Calu3 (cell line): Measurements from ENCODE around the gene IGF1R. TPM values are rescaled to one million over a fixed set of nuclear protein-coding genes. Genes with fewer than 3 reads are reported as not detected.

ENCODE experiments used
- BruUV-seq: library from RNA; stranded (reverse); fragments of 400-500 nt; replicated peaks from 2 replicates; lab custom pipeline; 2021; lab: Mats Ljungman, UMichigan
- CTCF ChIA-PET: fragments of 300-600 bp; sonication (Branson Sonifier 250); formaldehyde crosslinking; loops from one replicate; lab custom pipeline; 2022; ENCODE audit warnings: antibody characterized with exemption; lab: Charles Lee
- DNase-seq: peaks from one replicate; pipeline ENCODE4 v3.0.0; 2022
- H3K27ac Mint-ChIP-seq: one replicate; pipeline ENCODE4 v1.8.0; 2022; ENCODE audit warnings: mixed read lengths; ENCODE audit not compliant: unreplicated experiment
- H3K27me3 Mint-ChIP-seq: one replicate; pipeline ENCODE4 v1.8.0; 2022; ENCODE audit warnings: mixed read lengths; ENCODE audit not compliant: unreplicated experiment
- H3K36me3 Mint-ChIP-seq: one replicate; pipeline ENCODE4 v1.8.0; 2022; ENCODE audit warnings: mild to moderate bottlenecking, moderate library complexity, mixed read lengths; ENCODE audit not compliant: insufficient read depth, unreplicated experiment
- H3K4me1 Mint-ChIP-seq: one replicate; pipeline ENCODE4 v1.8.0; 2022; ENCODE audit warnings: mild to moderate bottlenecking, low read depth, mixed read lengths; ENCODE audit not compliant: unreplicated experiment
- H3K4me3 Mint-ChIP-seq: one replicate; pipeline ENCODE4 v1.8.0; 2022; ENCODE audit warnings: mild to moderate bottlenecking, low read depth, moderate library complexity, mixed read lengths; ENCODE audit not compliant: unreplicated experiment
- H3K9me3 Mint-ChIP-seq: one replicate; pipeline ENCODE4 v1.8.0; 2022; ENCODE audit warnings: low read depth, mixed read lengths; ENCODE audit not compliant: unreplicated experiment
- intact Hi-C: fragments of 100-400 bp; cut with micrococcal nuclease; formaldehyde crosslinking; loops from one replicate; pipeline ENCODE4 v1.10.0; 2022; ENCODE audit not compliant: unreplicated experiment
- total RNA-seq: library from RNA; stranded (reverse); gene quantifications from 2 replicates; pipeline ENCODE4 v1.2.3, GENCODE V29; 2022
- TF ChIP-seq, protein P1 (sequence below): fragments of 200-600 bp; IDR thresholded peaks from one replicate; pipeline ENCODE4 v1.8.0; 2022; ENCODE audit warnings: antibody characterized with exemption; ENCODE audit not compliant: unreplicated experiment

The IGF1R gene
- total RNA-seq, 1 experiment from 2014 or later: 73.9 TPM

DNA sequence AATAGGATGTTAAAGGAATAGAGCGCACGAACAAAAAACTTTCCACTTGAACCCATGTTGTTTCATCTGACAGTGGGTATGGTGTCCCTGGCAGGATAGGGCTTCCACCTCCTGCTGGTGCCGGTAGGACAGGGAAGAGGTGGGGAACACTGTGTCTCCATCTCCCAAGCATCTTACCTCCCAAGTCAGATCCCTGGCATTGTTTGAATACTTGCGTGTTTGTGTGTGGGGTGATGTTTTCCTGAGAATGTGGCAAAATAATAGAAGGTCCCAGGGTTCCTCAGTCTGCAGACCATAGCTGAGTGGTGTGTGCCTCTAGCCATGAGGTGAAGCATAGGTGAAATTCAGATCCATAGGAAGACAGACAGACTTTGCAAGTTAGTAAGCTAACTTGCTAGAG lies 119.4 kb downstream of the IGF1R start:
- no peak overlapping the region for H3K27ac Mint-ChIP-seq
- BruUV-seq: no TSS peak
- no peaks in the 10 kb centered on the region for H3K9me3 Mint-ChIP-seq
- H3K4me3 Mint-ChIP-seq: no peak overlapping the region
- H3K36me3 Mint-ChIP-seq: peaks cover 6% of the 10 kb centered on the region
- CTCF ChIA-PET: no interaction called here
- H3K27me3 Mint-ChIP-seq: no peaks in the 10 kb centered on the region
- intact Hi-C loops: no loop called here
- TF ChIP-seq, protein P1, sequence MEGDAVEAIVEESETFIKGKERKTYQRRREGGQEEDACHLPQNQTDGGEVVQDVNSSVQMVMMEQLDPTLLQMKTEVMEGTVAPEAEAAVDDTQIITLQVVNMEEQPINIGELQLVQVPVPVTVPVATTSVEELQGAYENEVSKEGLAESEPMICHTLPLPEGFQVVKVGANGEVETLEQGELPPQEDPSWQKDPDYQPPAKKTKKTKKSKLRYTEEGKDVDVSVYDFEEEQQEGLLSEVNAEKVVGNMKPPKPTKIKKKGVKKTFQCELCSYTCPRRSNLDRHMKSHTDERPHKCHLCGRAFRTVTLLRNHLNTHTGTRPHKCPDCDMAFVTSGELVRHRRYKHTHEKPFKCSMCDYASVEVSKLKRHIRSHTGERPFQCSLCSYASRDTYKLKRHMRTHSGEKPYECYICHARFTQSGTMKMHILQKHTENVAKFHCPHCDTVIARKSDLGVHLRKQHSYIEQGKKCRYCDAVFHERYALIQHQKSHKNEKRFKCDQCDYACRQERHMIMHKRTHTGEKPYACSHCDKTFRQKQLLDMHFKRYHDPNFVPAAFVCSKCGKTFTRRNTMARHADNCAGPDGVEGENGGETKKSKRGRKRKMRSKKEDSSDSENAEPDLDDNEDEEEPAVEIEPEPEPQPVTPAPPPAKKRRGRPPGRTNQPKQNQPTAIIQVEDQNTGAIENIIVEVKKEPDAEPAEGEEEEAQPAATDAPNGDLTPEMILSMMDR: no peak
- no peak for DNase-seq
- peaks cover 46% of the 10 kb centered on the region for H3K4me1 Mint-ChIP-seq

DNA sequence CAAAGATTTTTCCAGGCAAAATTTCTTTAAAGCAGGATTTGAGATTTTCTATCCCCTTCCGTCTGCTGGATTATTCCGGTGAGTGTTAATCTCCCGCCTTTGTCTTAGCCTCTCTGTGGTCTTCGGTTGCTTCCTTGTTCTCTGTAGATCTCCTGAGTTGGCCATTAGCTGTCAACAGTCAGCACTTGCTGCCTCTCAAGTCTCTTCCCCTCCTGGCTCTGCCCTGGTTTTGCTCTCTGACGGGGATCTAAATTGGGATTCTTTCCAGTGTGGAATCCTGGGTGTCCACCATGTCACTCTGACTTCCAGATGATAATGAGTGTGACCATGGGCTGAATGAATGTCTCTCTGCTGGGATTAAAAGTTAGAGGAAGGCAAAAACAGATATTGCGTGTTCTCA lies 121.5 kb downstream of the IGF1R start:
- H3K9me3 Mint-ChIP-seq: no peaks in the 10 kb centered on the region
- no peak for DNase-seq

DNA sequence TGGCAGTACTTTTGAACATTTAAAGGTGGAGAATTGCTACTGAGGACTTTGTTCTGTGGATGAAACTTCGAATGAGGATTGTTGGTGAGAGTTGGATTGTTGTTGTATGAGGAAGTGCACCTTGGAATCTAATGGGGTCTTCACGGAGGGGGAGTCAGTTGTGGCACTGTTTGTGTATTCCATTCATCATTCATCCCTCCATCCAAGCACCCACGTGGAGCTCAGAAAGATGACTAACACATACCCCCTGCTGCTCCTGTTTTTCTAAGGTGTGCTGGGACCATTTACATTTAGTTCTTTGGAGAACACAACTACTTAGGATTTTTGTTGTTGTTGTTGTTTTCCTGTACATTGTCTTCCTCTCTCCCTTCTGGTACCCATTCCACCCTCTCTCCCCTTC lies 122.6 kb downstream of the IGF1R start:
- TF ChIP-seq, protein P1: no peak
- no TSS peak for BruUV-seq
- CTCF ChIA-PET: interaction anchor here (0.7 to 2.2 kb wide), 3 partner anchors 15 to 134 kb away, joined by 3 to 9 read pairs (median 4); no protein-coding TSS in a partner anchor
- no peaks in the 10 kb centered on the region for H3K27me3 Mint-ChIP-seq
- H3K27ac Mint-ChIP-seq: peak overlapping the region; percentile 15
- peaks cover 34% of the 10 kb centered on the region for H3K4me1 Mint-ChIP-seq
- H3K9me3 Mint-ChIP-seq: no peaks in the 10 kb centered on the region
- no peak for DNase-seq
- intact Hi-C loops: no loop called here
- H3K4me3 Mint-ChIP-seq: no peak overlapping the region
- no peaks in the 10 kb centered on the region for H3K36me3 Mint-ChIP-seq

More for the DNA sequence above, 121.5 kb downstream of the IGF1R start:
- intact Hi-C loops: no loop called here
- Mint-ChIP-seq H3K36me3 (no peaks in the 10 kb centered on the region), H3K27ac (no peak overlapping the region), H3K4me1 (peaks cover 34% of the 10 kb centered on the region), H3K27me3 (no peaks in the 10 kb centered on the region), H3K4me3 (no peak overlapping the region)
- TF ChIP-seq, protein P1: no peak
- CTCF ChIA-PET: no interaction called here
- no TSS peak for BruUV-seq

DNA sequence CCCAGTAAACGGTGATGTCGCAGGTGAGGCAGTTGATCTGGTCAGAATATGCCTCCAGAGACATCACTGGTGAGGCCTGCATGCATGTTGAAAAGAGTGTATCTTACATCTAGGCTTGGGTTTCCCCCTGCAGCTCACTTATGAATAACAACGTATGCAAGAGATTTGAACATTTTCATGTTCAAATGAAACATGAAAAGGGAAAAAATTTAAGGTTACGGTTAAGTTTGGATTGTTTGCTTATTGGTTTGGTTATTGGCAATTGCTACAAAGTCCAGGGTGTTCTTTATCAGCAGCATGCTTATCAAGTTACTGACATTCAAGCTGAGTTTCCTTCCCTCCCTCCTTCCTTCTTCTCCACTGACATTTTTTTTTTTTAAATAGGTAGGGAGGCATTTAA lies 123.2 kb downstream of the IGF1R start:
- no peaks in the 10 kb centered on the region for H3K9me3 Mint-ChIP-seq
- DNase-seq: no peak
- no peaks in the 10 kb centered on the region for H3K27me3 Mint-ChIP-seq
- TF ChIP-seq, protein P1: no peak
- H3K36me3 Mint-ChIP-seq: no peaks in the 10 kb centered on the region
- peaks cover 36% of the 10 kb centered on the region for H3K4me1 Mint-ChIP-seq
- BruUV-seq: no TSS peak
- intact Hi-C loops: no loop called here
- H3K4me3 Mint-ChIP-seq: no peak overlapping the region
- peak overlapping the region; percentile 15 for H3K27ac Mint-ChIP-seq
- CTCF ChIA-PET: interaction anchor here (0.7 to 2.2 kb wide), 3 partner anchors 15 to 134 kb away, joined by 3 to 9 read pairs (median 4); no protein-coding TSS in a partner anchor
